Stimulated activated CD8-positive, alpha-beta memory T cell treated with anti-CD3 and anti-CD28 coated beads, Interleukin-15, amount 100 ng/mL, for 4 hours (primary cell): ENCODE results near the gene ATG10.
A peak's percentile ranks its signal among the peaks of the same experiment; 100 is the strongest.
"Not testable (repeated sequence)": the region's sequence is repeated elsewhere in the genome, so short reads cannot be mapped to it uniquely, and the experiment has no call there.

Experiments used
- DNase-seq, 2 donors: peaks; one replicate each; pipeline ENCODE4 v3.0.0-alpha.2; 2020; ENCODE audit warnings: low read depth in 2 of 2

The ATG10 gene

GRCh38 chr5:82222597-82223574 lies 251.1 kb downstream of the ATG10 start:
- no peak for DNase-seq

GRCh38 chr5:82225525-82226172 lies 253.8 kb downstream of the ATG10 start:
- DNase-seq, result peak; percentile 1 to 33

- DNase-seq, result no peak
Observed at GRCh38 chr5:82234885-82235284, 263.1 kb downstream of the ATG10 start.

GRCh38 chr5:82244151-82244550 lies 272.3 kb downstream of the ATG10 start:
- DNase-seq, result no peak

- no peak for DNase-seq
Observed at GRCh38 chr5:82244854-82245635, 273.2 kb downstream of the ATG10 start.

GRCh38 chr5:82246960-82247574 lies 275.2 kb downstream of the ATG10 start:
- no peak for DNase-seq

GRCh38 chr5:82252744-82253143 lies 280.9 kb downstream of the ATG10 start:
- DNase-seq, result no peak

- no peak for DNase-seq
Observed at GRCh38 chr5:82255844-82256243, 284.0 kb downstream of the ATG10 start.

- DNase-seq, result no peak
Observed at GRCh38 chr5:82257247-82257646, 285.4 kb downstream of the ATG10 start.

GRCh38 chr5:82257729-82258128 lies 285.9 kb downstream of the ATG10 start:
- no peak for DNase-seq

- no peak for DNase-seq
Observed at GRCh38 chr5:82259172-82259800, 287.5 kb downstream of the ATG10 start.

- DNase-seq, result no peak
Observed at GRCh38 chr5:82265047-82265446, 293.2 kb downstream of the ATG10 start.

- not testable (repeated sequence) for DNase-seq
Observed at GRCh38 chr5:82267297-82267933, 295.6 kb downstream of the ATG10 start.

GRCh38 chr5:82269363-82269762 lies 297.5 kb downstream of the ATG10 start:
- not testable (repeated sequence) for DNase-seq

- not testable (repeated sequence) for DNase-seq
Observed at GRCh38 chr5:82272571-82273356, 300.9 kb downstream of the ATG10 start.

- not testable (repeated sequence) for DNase-seq
Observed at GRCh38 chr5:82273426-82273825, 301.6 kb downstream of the ATG10 start.

- no peak for DNase-seq
Observed at GRCh38 chr5:82274343-82275211, 302.8 kb downstream of the ATG10 start.

GRCh38 chr5:82275216-82275664 lies 303.4 kb downstream of the ATG10 start:
- no peak for DNase-seq
